Measurements from ENCODE around the gene FARP1.

The FARP1 gene

GRCh38 chr13:98207416-98207815 is 64.5 kb downstream of the FARP1 start (continued):
- TF ChIP-seq PRDM2 (tag by site-specific recombination; IDR thresholded peaks at IDR 0.05; ENCODE audit: borderline replicate concordance) (no peak), ZNF138 (tag by site-specific recombination; IDR thresholded peaks at IDR 0.05; ENCODE audit: borderline replicate concordance) (no peak), ZNF792 (tag by site-specific recombination; IDR thresholded peaks at IDR 0.05) (no peak)

- H3K4me1 ChIP-seq (ENCODE audit: control insufficient read depth, insufficient read depth, low read length) = no peaks in the 10 kb centered on the region
- no peak overlapping the region for H3K4me3 ChIP-seq (ENCODE audit: low read depth, low read length)
- POLR2A ChIA-PET = no interaction called here
- H3K27ac ChIP-seq (ENCODE audit: extremely low read depth, low read depth, low read length) = no peak overlapping the region
- CTCF ChIA-PET = interaction anchor here (0.7 kb wide), 1 partner anchor 316 kb away, joined by 4 read pairs; no protein-coding TSS in a partner anchor
- TF ChIP-seq ZNF37A (tag by site-specific recombination; IDR thresholded peaks at IDR 0.05) (no peak), ZFP3 (tag by site-specific recombination; IDR thresholded peaks at IDR 0.05; ENCODE audit: low read depth) (no peak), PRDM6 (tag by site-specific recombination; IDR thresholded peaks at IDR 0.05) (no peak), WT1 (tag by site-specific recombination; IDR thresholded peaks at IDR 0.05) (no peak), TCF7L2 (IDR thresholded peaks at IDR 0.05; ENCODE audit: borderline replicate concordance, low read depth, low read length) (no peak), PATZ1 (tag by site-specific recombination; IDR thresholded peaks at IDR 0.05) (no peak), ZSCAN4 (tag by site-specific recombination; IDR thresholded peaks at IDR 0.05) (no peak), ZNF449 (tag by site-specific recombination; IDR thresholded peaks at IDR 0.05) (no peak), IKZF3 (tag by site-specific recombination; IDR thresholded peaks at IDR 0.05) (no peak), GLIS2 (tag by site-specific recombination; IDR thresholded peaks at IDR 0.05) (no peak), KLF10 (tag by site-specific recombination; IDR thresholded peaks at IDR 0.05) (no peak), ZNF404 (tag by site-specific recombination; IDR thresholded peaks at IDR 0.05) (no peak)
- no peaks in the 10 kb centered on the region for H3K9me3 ChIP-seq (ENCODE audit: control insufficient read depth, insufficient read depth, low read depth, low read length)
- H3K36me3 ChIP-seq (ENCODE audit: control insufficient read depth in 2 of 2, insufficient read depth in 1 of 2, low read length in 2 of 2) = no peaks in the 10 kb centered on the region
These were observed 65.7 kb downstream of the FARP1 start for GRCh38 chr13:98208606-98209005.
